Rectal smooth muscle tissue (tissue), 1 donor: ENCODE measurements around the gene PAK1.

ENCODE experiments used
- H3K27ac ChIP-seq: one replicate; pipeline ENCODE4 v1.7.0; 2013; ENCODE audit warnings: low read depth, low read length, inconsistent platforms
- H3K27me3 ChIP-seq: one replicate; pipeline ENCODE4 v1.7.0; 2013; ENCODE audit warnings: low read length; ENCODE audit not compliant: control insufficient read depth, insufficient read depth
- H3K36me3 ChIP-seq: one replicate; pipeline ENCODE4 v1.7.0; 2013; ENCODE audit warnings: low read length; ENCODE audit not compliant: control insufficient read depth, insufficient read depth
- H3K4me1 ChIP-seq: one replicate; pipeline ENCODE4 v1.7.0; 2013; ENCODE audit warnings: low read length; ENCODE audit not compliant: control insufficient read depth, insufficient read depth
- H3K4me3 ChIP-seq: one replicate; pipeline ENCODE4 v1.7.0; 2013; ENCODE audit warnings: low read length
- H3K9ac ChIP-seq: one replicate; pipeline ENCODE4 v1.7.0; 2013; ENCODE audit warnings: low read length

The PAK1 gene

GRCh38 chr11:77423624-77424023 lies 50.3 kb downstream of the PAK1 start:
- Histone ChIP-seq H3K9ac (no peak overlapping the region), H3K27ac (no peak overlapping the region), H3K27me3 (no peaks in the 10 kb centered on the region), H3K36me3 (no peaks in the 10 kb centered on the region), H3K4me1 (no peaks in the 10 kb centered on the region), H3K4me3 (no peak overlapping the region)

DNA sequence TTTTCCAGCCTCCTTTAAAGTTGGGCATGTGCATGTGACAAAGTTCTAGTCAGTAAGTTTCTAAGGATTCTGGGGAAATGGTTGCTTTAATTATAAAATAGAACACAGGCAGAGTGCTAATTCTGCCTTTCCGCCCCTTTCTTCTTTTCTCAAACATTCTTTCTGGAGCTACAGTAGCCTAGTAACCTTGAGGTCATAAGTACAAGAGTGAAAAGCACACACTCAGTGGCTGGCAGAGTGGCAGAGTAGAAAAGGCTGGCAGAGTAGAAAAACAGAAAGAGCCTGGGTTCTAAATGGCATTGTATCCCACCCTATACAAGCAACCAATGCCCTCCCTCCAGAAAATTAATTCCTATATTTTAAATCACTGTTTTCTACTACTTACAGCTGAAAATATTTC lies 51.2 kb downstream of the PAK1 start:
- H3K4me3 ChIP-seq = no peak overlapping the region
- H3K4me1 ChIP-seq = no peaks in the 10 kb centered on the region
- H3K36me3 ChIP-seq = no peaks in the 10 kb centered on the region
- H3K27ac ChIP-seq = no peak overlapping the region
- H3K9ac ChIP-seq = no peak overlapping the region
- no peaks in the 10 kb centered on the region for H3K27me3 ChIP-seq

DNA sequence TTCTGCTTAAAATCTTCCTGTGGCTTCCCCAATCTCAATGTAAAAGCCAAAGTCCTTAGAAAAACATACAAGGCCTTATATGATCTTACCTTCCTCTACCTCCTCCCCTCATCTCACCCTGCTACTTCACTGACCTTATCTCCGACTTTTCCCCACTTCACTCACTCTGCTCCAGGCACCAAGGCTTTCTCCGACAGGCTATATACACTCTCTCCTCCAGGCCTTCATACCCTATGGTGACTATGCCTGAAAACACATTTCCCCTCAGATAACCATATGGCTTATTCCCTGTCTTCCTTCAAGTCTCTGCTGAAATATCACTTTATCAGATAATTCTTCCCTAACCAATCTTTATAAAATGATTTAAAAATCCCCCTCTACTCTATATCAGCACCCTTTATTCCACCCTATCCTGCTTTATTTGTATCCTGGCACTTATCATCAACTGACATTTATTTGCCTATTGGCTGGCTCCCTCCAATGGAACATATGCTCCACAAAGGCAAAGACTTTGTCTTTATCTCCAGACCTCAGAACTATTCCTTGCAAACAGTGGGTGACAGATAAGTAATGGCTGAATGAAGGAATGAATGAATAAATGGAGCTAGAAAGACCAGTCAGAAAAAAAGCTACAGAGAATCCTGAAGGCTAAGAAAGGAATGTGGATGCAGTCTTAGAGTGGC lies 52.7 kb downstream of the PAK1 start:
- H3K36me3 ChIP-seq = no peaks in the 10 kb centered on the region
- no peaks in the 10 kb centered on the region for H3K4me1 ChIP-seq
- H3K27ac ChIP-seq = no peak overlapping the region
- no peak overlapping the region for H3K4me3 ChIP-seq
- H3K27me3 ChIP-seq = no peaks in the 10 kb centered on the region
- H3K9ac ChIP-seq = no peak overlapping the region

DNA sequence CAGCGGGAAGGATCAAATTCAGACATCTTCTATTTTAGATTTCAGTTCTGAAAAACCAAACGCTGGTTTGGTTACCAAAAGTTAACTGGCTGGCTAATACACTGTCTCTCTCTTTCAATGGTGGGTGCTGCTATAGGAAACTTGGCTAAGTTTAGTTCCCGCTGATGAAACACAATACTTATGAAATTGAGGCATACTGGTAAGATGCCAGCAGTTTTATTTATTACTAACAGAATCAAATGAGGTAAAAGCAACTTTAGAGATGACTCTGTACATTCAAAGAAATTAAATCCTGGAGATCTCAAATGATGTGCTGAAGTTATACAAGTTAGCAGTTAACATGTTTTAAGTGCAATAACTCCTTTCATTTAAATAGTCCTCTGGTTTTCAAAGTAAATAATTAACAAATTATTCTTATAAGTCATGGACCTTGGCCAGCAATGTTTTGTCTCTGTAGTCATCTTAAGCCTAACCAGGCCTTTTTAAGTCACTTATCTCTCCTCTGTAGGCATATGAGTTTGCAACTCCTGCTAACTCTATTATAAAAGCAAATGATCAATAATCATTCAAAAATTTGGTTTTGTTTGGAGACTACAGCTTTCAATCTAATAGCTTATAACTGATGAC lies 54.8 kb downstream of the PAK1 start:
- no peaks in the 10 kb centered on the region for H3K36me3 ChIP-seq
- no peaks in the 10 kb centered on the region for H3K27me3 ChIP-seq
- no peaks in the 10 kb centered on the region for H3K4me1 ChIP-seq
- no peak overlapping the region for H3K4me3 ChIP-seq
- no peak overlapping the region for H3K27ac ChIP-seq
- no peak overlapping the region for H3K9ac ChIP-seq

DNA sequence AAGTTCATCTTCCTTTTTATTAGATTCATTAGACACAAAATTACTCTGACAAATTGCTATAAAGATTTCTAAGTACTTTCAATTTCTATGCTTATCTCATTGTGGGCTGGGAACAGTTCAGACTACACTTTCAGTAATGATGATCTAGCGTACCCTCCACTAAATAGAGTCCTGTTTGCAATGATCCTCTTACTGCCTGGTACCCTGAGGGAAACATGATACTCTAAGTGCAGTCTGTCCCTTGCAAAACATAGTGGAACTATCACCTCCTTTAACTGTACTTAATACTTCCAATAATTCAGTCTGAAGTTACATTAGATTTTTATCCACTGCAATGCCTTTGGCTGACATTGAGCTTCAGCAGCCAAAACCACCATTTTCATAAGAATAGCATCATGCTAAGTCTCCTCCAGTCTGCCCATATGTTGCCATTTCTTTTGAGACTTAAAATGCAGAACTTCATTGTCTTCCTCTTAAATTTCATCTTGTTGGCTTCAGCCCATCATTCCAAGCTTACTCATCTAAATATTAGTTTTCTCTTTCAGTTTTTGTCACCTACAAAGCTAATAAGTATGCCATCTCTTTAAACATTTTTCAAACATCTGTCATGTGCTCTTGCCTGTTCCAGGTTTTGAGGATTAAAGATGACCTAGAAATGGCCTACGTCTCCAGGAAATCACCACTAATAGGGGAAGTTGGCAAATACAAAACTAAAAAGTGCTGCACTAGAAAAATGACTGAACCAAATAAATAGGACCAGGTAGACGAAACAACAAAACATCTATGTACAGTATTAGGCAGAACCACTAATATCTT lies 55.5 kb downstream of the PAK1 start:
- Histone ChIP-seq H3K4me1 (no peaks in the 10 kb centered on the region), H3K27ac (no peak overlapping the region), H3K27me3 (no peaks in the 10 kb centered on the region), H3K36me3 (no peaks in the 10 kb centered on the region), H3K9ac (no peak overlapping the region), H3K4me3 (no peak overlapping the region)

- Histone ChIP-seq H3K27ac (no peak overlapping the region), H3K9ac (no peak overlapping the region), H3K27me3 (no peaks in the 10 kb centered on the region), H3K4me3 (no peak overlapping the region), H3K36me3 (no peaks in the 10 kb centered on the region), H3K4me1 (no peaks in the 10 kb centered on the region)
Observed at GRCh38 chr11:77416357-77416756, 57.5 kb downstream of the PAK1 start.

GRCh38 chr11:77413850-77414460 lies 59.9 kb downstream of the PAK1 start:
- peaks cover 4% of the 10 kb centered on the region for H3K4me1 ChIP-seq
- no peak overlapping the region for H3K4me3 ChIP-seq
- no peaks in the 10 kb centered on the region for H3K27me3 ChIP-seq
- H3K27ac ChIP-seq = no peak overlapping the region
- H3K36me3 ChIP-seq = no peaks in the 10 kb centered on the region
- no peak overlapping the region for H3K9ac ChIP-seq

GRCh38 chr11:77412814-77413213 lies 61.1 kb downstream of the PAK1 start:
- H3K27me3 ChIP-seq = no peaks in the 10 kb centered on the region
- H3K4me3 ChIP-seq = no peak overlapping the region
- H3K4me1 ChIP-seq = peaks cover 4% of the 10 kb centered on the region
- H3K27ac ChIP-seq = no peak overlapping the region
- H3K36me3 ChIP-seq = no peaks in the 10 kb centered on the region
- no peak overlapping the region for H3K9ac ChIP-seq

GRCh38 chr11:77411717-77412441 lies 62.0 kb downstream of the PAK1 start:
- peak overlapping the region; percentile 65 for H3K4me3 ChIP-seq
- peak overlapping the region; percentile 62 for H3K27ac ChIP-seq
- H3K36me3 ChIP-seq = no peaks in the 10 kb centered on the region
- H3K4me1 ChIP-seq = peaks cover 9% of the 10 kb centered on the region
- peak overlapping the region; percentile 56 for H3K9ac ChIP-seq
- H3K27me3 ChIP-seq = no peaks in the 10 kb centered on the region

GRCh38 chr11:77411137-77411707 lies 62.7 kb downstream of the PAK1 start:
- peak overlapping the region; percentile 62 for H3K27ac ChIP-seq
- peak overlapping the region; percentile 56 for H3K9ac ChIP-seq
- peak overlapping the region; percentile 65 for H3K4me3 ChIP-seq
- H3K36me3 ChIP-seq = no peaks in the 10 kb centered on the region
- H3K4me1 ChIP-seq = peaks cover 9% of the 10 kb centered on the region
- no peaks in the 10 kb centered on the region for H3K27me3 ChIP-seq

DNA sequence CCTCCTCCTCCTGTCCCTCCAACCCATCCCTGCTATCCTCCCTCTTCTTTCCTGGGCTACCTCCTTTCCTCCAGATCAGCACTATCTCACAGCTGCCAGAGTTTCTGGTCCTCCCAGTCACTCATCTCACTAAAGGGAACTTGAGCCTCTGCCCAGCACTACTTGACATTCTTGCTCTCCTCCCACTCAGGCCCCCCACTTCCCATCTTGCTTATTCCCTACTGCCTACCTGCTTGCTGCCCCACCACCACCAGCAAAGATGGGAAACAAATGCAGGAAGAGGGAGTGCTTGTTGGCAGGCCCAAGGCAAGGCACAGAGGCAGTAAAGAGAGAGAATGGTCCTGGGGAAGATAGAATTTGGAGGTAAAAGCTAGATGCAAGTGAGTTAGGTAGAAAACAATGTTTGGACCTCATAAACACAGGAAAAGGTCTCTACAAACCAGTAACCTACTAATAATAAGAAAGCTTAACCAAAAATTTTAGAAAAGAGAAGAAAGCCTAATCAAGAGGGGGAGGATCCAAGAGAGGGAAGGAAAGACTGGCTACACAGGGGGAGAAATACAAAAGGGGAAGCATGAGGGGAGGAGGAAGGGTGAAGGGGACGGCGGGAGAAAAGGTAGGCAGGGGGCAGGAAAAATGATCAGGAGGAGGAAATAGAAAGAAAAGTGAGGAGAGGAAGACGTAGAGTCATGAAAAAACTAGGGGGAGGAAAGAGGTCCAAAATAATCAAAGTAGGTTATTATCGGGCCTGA lies 63.6 kb downstream of the PAK1 start:
- H3K36me3 ChIP-seq = no peaks in the 10 kb centered on the region
- no peak overlapping the region for H3K27ac ChIP-seq
- no peaks in the 10 kb centered on the region for H3K27me3 ChIP-seq
- no peak overlapping the region for H3K4me3 ChIP-seq
- H3K9ac ChIP-seq = no peak overlapping the region
- peaks cover 9% of the 10 kb centered on the region for H3K4me1 ChIP-seq
